Measurements from ENCODE around the gene IREB2.
A peak's percentile ranks its signal among the peaks of the same experiment; 100 is the strongest.
"Not testable (repeated sequence)": the region's sequence is repeated elsewhere in the genome, so short reads cannot be mapped to it uniquely, and the experiment has no call there.

IREB2 gene

GRCh38 chr15:78407608-78408354, 30.2 kb upstream of the IREB2 start:
- no peak for DNase-seq (ENCODE audit: low spot score)

GRCh38 chr15:78408355-78408640, 29.7 kb upstream of the IREB2 start:
- no peak for DNase-seq (ENCODE audit: low spot score)

GRCh38 chr15:78408961-78409360, 29.1 kb upstream of the IREB2 start:
- DNase-seq (ENCODE audit: low spot score) = no peak

GRCh38 chr15:78411061-78411460, 27.0 kb upstream of the IREB2 start:
- no peak for DNase-seq (ENCODE audit: low spot score)

- DNase-seq (ENCODE audit: low spot score) = no peak
Observed at GRCh38 chr15:78414621-78415250, 23.3 kb upstream of the IREB2 start.

GRCh38 chr15:78415284-78415683, 22.7 kb upstream of the IREB2 start:
- no peak for DNase-seq (ENCODE audit: low spot score)

GRCh38 chr15:78417754-78418630, 20.0 kb upstream of the IREB2 start:
- no peak for DNase-seq (ENCODE audit: low spot score)

- no peak for DNase-seq (ENCODE audit: low spot score)
Observed at GRCh38 chr15:78418686-78419085, 19.3 kb upstream of the IREB2 start.

GRCh38 chr15:78419367-78419766, 18.6 kb upstream of the IREB2 start:
- DNase-seq (ENCODE audit: low spot score) = no peak

- DNase-seq (ENCODE audit: low spot score) = no peak
Observed at GRCh38 chr15:78420220-78420619, 17.8 kb upstream of the IREB2 start.

- no peak for DNase-seq (ENCODE audit: low spot score)
Observed at GRCh38 chr15:78420766-78421165, 17.2 kb upstream of the IREB2 start.

GRCh38 chr15:78421238-78421965, 16.6 kb upstream of the IREB2 start:
- no peak for DNase-seq (ENCODE audit: low spot score)

GRCh38 chr15:78422571-78423340, 15.3 kb upstream of the IREB2 start:
- DNase-seq (ENCODE audit: low spot score) = peak; percentile 62

GRCh38 chr15:78424673-78425072, 13.3 kb upstream of the IREB2 start:
- DNase-seq (ENCODE audit: low spot score) = no peak

- no peak for DNase-seq (ENCODE audit: low spot score)
Observed at GRCh38 chr15:78425643-78426042, 12.4 kb upstream of the IREB2 start.

- DNase-seq (ENCODE audit: low spot score) = no peak
Observed at GRCh38 chr15:78426300-78426699, 11.7 kb upstream of the IREB2 start.

- no peak for DNase-seq (ENCODE audit: low spot score)
Observed at GRCh38 chr15:78427953-78428352, 10.1 kb upstream of the IREB2 start.

GRCh38 chr15:78429477-78429876, 8.5 kb upstream of the IREB2 start:
- peak; percentile 53 for DNase-seq (ENCODE audit: low spot score)

GRCh38 chr15:78431955-78432354, 6.1 kb upstream of the IREB2 start:
- DNase-seq (ENCODE audit: low spot score) = no peak

- DNase-seq (ENCODE audit: low spot score) = no peak
Observed at GRCh38 chr15:78432664-78433063, 5.4 kb upstream of the IREB2 start.

- no peak for DNase-seq (ENCODE audit: low spot score)
Observed at GRCh38 chr15:78434134-78434533, 3.9 kb upstream of the IREB2 start.

GRCh38 chr15:78434711-78435110, 3.3 kb upstream of the IREB2 start:
- not testable (repeated sequence) for DNase-seq (ENCODE audit: low spot score)

Measured in HuH-7.5 (cell line).